SIG-M5 treated with dmso at 0.1 percent for 504 hours (cell line): ENCODE data around the gene SLC1A2.

Experiments
- DNase-seq: peaks from one replicate; lab custom pipeline; 2025; ENCODE audit not compliant: unreplicated experiment; lab: John Stamatoyannopoulos, UW

SLC1A2 gene

DNA sequence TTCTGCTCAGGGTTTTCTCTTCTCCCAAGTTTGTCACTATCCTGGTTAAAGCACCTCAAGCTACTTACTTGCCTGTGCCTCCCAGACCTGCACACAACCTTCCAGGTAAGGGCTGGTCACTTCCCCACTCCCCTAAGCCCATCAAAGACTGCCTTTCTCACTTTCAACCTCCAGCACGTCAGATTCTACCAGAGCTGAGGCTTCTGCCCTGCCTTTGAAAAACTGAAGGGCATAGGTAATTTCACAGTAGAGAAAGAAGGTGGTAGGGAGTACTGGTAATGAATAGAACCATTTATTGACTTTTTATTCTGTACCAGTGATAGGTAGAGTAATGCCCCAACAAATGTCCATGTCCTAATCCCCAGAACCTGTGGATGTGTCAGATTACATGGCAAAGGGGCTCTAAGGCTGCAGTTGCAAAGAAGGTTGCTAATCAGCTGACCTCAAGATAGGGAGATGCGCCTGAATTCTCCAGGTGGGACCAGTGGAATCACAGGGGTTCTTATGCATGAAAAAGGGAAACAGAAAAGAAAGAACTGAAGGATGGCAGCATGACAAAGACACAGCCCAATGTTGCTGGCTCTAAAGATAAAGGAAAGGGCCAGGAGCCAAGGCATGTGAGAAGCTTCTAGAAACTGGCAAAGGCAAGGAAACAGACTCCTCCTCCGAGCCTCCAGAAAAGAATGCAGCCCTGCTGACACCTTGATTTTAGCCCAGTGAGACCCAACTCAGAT lies 89.0 kb downstream of the SLC1A2 start:
- DNase-seq: no peak

DNA sequence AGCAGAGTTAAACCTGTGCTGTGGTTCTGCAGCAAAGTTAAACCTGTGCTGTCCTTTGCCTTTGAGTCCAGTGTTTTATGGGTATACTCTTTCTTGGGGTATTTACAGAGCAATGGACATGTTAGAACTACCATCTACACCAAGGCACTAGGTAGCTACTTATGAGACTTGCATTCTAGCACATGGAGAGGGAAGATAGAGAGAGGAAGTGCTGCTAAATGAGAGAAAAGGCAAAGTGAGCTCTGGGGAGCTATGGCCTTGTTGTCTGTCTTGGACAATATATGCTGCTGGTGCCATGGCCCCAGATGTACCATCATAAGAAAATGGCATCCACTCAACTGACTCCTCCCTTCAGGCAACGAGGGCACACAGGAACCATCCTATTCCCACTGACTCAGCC lies 91.5 kb downstream of the SLC1A2 start:
- no peak for DNase-seq

DNA sequence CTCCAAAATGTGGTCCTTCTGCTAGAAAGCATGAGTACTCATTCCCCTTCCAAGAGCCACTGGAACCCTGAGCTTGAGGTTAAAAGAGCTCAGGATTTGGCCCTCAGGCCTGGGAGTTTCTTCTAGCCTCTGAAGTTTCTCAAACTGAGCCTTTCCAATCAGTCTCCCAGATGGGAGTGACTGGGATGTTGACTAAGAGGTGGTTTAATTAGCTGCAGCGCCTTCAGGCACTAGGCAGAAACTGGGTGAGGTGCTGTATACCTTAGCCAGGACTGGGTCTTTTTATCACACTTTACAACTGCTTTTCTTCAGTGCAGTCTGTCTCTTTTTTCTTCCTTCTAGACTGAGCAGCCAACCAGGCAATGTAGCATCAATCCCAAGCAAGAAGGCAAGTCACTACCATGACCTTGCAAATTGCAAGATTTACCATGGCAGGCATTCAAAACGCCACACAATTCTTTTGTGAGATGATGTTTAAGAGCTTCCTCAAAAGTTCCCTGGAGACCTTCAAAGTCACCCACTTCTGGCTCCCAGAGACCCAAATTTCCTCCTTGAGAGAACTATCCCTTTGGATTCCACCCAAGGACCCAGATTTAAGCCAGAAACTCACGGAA lies 93.0 kb downstream of the SLC1A2 start:
- no peak for DNase-seq

DNA sequence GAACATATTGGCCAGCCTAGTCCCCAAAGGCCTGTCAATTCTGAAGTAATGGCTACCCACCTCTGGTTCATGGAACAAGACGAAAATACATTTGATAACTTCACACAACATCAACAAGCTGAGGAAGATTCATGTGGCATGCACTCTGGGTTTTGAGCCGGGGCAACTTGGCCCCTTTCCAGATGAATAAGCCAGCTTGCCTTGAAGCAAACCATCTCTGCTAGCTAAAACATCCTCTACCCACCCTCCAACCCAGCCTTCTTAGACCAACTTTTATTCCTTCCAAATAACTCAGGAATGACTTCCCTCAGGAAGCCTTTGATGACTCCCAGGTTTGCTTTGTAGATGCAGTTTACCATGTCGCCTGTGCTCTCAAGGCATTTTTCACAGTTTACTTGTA lies 94.4 kb downstream of the SLC1A2 start:
- DNase-seq: no peak

DNA sequence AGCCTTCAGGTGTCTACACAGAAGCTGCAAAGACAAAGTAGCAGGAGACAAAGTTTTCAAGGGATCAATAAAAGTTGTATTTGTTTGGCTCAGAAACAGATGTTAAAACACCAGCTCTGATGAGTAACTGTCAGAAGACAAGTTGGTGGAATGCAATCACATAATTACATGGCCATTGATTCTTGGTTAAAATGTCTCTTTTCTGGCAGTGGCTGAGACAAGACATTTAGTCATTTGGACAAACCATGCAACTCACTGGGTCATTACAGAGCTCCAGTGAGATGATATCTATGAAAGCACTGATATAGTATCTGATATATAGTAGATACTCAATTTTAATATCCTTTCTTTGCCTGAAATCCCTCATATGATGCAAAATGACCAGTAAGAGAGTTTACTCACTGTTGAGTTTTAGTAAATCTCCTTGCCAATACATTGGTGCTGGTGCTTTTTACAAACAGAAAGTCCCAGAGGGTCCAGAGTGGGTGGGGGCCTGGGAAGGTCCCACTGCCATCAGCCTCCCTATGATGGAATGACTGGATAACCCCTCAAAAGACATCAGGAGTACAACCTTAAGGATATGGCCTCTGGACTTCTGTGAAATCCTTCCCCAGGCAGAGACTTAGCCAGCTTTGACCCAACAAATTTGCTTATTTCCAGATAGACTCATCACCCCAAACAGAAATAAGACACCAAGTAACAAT lies 95.0 kb downstream of the SLC1A2 start:
- DNase-seq: no peak

DNA sequence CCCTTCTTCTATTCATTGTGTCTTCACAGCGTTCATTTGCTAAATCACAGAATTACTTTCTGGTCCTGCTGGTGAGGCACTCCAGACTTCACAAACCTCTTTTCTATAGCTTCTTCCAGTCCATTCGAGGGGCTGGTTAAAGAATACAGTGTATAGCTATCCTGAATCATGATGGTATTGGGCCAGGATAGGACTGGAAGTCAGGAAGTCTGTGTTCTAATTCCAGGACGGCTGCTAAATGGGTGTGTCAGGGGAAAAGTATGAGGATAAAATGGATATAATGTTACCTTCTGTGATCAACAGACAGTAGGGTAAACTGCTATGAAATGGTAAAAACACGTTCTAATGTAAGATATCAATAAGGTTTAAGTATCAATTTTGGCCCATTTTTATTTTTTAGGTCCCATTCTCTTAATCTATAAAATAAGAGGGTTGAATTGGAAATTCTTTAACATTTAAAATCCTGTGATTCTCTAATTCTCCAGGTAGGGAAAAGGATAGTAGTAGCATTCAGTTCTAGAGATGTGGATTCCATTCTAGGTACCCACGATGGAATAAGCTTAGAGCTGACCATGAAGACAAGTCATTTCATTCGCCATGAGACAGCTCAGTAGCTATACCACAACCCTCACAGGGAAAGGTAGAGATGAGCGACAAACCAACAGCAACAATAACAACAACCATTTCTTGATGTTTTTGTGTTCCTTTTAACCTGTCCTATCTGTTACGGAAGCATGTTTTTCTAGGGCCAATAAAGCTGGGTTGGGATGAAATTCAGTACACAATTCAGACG lies 96.1 kb downstream of the SLC1A2 start:
- no peak for DNase-seq

DNA sequence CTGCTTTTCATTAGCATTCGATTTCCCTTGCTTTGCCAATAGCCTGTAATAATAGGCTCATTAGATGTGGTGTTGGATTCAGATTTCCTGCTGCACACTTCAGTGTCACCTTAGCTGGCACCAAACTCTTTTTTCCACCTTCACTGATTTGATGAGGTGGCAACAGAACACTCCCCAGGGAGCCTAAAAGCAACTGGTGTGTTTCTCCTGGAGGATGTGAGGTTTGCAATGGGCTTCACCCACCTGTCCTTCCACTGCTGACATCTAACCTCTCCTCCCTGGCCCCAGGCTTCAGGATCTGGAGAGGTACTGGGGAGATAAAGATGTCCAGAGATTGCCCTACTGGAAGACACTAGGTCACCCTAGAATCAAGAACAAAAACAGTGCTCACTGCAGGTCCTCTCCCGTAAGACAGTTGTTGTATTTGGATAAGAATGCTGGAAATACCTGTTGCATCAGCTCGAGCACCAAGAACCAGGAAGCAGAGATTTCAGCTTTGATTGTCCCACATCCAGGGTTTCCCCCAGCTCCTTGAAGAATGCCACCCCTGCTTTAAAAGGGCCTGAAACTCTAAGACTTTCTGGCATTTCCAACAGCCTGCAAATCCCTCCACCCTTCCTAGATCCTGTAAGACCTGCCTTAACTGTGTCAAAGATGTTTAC lies 96.9 kb downstream of the SLC1A2 start:
- no peak for DNase-seq

DNA sequence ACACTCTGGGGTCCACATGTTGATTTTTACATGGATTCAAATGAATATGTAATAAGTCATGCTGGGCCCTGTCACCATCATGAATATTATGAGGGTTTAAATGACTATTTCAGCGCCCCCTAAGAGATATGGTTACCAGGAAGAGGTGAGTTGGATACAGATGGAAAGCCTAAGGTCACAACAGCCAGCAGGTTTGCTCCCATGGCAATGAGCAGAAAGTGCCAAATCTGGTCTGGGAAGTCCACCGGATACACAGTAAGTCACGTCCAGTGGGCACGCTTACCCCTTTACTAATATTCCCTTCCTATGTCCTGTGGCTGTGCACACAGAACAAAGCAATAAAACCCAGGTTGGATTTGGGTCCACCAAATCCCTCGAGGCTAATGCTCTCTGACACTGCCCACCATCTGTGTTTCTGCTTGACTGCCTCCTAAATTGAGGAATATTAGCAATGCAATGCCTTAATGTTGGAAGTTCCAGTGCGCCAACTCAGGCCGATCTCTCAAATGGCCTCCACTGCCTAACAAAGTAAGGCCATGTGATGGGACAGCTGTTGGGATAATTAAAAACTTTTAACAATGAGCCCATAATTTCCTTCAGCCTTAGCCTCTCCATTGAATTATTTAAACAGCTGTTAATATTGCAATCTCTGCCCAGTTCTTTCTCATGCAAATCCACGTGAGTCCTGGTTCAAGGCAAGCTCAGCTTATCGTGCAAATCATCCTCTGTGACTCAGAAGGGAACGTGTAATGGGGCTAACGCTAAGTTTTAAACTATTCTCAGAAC lies 97.6 kb downstream of the SLC1A2 start:
- DNase-seq: no peak

DNA sequence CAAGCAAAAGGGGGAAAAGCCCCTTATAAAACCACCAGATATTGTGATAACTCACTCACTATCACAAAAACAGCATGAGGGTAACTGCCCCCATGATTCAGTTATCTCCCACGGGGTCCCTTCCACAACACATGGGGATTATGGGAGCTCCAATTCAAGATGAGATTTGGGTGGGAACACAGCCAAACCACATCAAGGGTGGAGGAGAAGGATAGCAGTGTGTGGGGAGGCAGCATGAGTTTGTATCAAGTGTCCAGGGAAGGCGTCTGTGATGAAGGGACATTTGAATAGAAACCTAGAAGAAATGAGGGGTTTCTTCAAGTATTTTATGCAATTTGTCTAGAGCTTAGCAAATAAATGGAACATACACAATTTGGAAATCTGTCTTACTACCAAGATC lies 98.2 kb downstream of the SLC1A2 start:
- no peak for DNase-seq

DNA sequence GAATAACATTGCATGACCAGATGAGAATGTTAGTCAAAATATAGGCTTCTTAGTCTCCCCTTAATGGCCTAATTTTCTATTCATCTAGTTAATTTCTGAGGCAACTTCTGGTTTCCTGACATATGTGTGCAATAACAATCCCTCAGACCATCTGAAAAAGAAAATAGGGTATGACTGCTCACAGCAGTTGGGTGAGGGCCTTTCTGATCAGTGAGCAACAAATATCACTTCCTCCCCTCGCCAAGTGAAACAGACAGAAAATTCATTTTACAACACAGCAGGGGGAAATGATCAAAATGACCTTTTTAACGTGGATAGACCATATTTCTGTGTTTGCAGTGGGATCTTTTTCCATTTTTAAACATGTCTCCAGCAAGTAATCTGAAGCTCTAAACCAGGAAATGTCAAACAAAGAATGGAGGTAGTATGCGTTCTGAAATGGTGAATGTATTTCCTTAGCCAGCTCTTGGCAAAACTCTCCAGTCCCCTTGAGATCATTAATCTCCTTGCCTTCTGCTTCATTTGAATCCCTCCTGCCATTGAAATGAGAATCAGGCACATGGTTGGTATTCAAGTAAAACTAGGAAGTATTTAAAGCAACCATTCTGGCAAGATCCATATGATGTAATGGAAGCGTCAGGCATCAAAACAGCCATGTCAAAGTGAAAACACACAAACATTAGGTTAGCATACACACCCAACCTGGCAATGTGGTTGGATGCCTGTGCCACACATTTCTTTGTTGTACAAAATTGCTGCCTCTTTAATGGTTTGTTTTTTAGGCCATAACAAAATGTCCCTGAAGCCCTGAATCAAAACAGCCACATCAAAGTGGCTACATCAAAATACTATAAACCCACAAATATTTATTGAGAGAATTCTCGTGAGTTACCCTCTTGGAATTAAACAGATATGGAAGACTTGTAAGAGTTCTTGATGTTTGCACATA lies 100.1 kb downstream of the SLC1A2 start:
- peak; percentile 66 for DNase-seq

DNA sequence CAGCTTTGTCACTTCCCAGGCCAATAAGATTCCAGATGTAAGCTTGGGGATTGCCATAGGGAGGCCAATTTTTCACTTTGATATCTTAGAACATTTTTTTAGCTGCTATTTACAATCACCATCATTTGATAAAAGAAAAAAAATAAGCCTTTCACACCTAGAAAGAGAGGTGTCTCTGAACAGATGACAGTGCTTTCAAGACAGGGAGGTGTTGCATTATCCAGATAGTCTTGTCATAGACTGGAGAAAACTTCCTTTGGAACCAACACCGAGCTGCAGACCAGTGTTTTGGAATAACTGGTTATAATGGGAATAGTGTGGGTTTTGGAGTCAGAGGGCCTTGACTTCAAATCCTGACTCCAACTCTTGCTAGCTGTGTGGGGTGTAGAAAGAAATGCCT lies 101.0 kb downstream of the SLC1A2 start:
- no peak for DNase-seq

DNA sequence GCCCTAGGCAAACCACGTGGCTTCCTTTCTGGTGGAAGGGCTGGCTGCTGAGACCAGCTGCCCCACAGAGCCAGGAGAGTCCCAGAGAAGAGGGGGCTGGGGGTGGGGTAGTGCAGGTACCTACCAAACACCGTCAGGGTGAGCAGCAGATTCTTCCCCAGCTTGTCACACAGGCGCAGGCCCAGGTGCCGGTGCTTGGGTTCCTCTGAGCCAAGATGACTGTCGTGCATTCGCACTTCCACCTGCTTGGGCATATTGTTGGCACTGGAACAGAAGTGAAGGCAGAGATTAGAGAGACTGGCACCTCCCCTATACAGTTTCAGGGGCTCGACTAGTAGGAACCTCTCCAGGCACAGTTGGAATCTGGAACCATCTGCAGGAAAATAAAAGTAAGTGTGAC lies 102.1 kb downstream of the SLC1A2 start:
- no peak for DNase-seq

DNA sequence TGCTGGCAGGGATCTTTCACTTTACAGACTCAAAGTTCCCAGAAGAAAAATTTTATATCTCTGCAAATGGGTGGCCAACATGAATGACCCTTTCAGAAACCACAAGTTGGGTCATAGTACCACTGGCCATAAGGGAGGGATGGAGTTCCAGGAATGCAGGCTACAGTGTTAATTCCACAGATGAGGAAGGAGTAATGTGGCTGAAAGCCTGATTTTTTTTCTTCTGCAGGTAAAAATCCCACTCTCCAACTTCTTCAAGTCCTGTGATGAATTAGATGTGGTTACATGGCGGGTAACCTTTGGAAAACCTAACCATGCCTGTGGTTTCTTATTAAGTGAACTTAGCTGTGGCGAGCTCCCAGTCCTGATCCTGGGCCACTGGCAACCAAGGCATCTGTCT lies 103.2 kb downstream of the SLC1A2 start:
- no peak for DNase-seq

DNA sequence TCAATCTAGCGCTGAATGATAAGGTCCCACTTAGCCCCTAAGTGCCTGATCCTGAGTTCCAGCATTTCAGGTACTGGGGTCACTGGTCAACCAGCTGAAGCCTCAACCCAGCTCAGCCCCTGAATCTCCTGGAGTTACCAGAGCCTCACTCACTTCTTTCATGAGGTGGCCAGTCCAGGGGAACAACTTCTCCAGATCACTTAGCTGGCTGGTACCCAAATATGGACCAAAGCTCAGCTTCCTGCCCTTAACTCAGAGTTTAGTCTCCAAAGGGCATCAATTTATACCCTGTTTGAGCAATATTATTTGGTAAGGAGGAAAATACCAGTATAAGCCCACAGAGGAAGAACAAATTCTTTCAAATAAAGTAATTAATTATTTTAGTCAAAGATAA lies 105.6 kb downstream of the SLC1A2 start:
- no peak for DNase-seq

DNA sequence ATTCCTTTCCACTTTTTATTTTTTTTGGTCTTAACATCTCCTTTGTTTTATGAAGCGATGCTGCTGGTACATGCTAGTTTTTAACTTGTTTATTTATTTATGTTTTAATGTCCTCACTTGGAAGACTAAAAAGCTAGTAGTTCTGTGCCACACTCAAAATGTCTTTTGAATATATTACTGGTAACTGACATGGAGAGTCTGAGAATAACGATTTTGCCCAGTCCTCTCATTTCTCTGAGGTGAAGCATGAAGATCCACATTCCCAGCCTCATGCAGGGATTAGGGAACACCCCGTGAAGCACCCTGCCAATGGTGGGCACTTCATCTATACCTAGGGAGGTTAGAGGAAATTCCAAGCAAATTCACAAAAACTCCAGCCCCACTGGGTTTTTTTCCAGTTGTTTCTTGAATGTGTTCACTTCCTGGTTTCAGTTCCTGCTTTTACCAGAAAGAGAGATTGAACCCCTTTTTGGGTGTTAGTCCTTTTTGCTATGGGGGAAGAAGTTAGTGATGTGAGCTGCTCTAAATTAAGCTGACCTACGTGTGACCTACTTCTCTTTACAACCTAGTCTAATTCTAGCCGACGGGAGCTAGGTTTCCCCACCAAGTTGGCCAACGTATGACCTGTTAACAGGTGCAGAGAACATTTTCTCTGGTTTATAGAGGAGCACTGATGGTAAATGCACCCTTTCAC lies 106.1 kb downstream of the SLC1A2 start:
- peak; percentile 93 for DNase-seq

DNA sequence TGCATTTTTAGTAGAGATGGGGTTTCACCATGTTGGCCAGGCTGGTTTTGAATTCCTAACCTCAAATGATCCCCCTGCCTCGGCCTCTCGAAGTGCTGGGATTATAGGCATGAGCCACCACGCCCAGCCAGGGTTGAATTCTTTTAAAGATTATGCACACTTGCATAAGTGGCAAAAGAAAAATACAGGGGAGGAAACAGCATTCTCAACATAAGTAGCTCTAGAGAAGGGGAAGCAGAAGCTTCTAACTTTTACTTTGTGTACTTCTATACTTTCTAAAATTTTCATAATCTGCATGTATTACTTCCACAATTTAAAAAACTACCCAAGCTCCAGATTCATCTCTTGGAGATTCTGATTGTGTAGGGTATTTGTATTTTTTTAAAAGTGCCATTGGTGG lies 108.0 kb downstream of the SLC1A2 start:
- peak; percentile 17 for DNase-seq

DNA sequence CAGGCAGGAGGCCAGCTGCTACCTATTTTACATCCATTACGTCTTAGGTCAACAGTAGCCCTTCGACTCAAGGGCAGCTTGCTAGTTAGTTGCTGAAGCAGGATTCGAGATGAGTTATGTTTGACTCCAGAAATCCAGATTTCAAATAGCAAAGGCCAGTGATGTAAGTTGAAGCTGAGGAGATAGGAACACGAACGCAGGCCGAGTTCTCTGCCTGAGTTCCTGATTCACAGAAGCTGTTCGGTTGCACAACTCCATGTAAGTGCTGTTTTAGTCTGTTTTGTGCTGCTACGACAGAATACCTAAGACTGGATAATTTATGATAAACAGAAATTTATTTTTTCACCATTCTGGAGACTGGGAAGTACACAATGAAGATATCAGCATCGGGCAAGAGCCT lies 111.2 kb downstream of the SLC1A2 start:
- DNase-seq: peak; percentile 47

DNA sequence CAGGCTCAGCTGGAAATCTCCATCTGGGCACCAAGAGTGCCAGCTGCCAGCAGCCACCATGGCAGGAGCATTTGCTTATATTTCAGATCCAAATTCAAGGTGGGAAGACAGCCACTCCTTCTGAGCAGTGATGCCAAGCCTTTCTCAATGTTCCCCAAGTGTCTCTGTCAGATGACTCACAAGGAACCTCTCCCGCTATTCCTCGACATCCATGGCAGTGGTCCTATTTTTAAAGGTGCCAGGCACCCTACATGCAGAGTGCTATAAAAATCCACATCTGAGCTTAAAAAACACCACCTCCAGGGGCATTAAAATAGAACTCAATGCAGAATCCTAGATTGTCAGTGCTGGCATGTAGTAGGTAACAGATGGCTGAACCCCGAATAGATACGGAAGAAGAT lies 112.1 kb downstream of the SLC1A2 start:
- no peak for DNase-seq
